NCI-H187 treated with DMSO at 0.1 percent for 48 hours (cell line): ENCODE data around the gene BRICD5.
"Not testable (repeated sequence)": the region's sequence is repeated elsewhere in the genome, so short reads cannot be mapped to it uniquely, and the experiment has no call there.

Experiments
- DNase-seq: peaks from one replicate; lab custom pipeline; 2025; lab: John Stamatoyannopoulos, UW

BRICD5 gene

GRCh38 chr16:2223221-2223941, 12.7 kb upstream of the BRICD5 start, which contains the start of gene E4F1:
TSS of gene E4F1 (plus strand) at chr16:2223591. CDS start at chr16:2223614, 23 bp downstream.
- DNase-seq = peak; percentile 100

GRCh38 chr16:2216330-2216729, 5.7 kb upstream of the BRICD5 start:
- DNase-seq = no peak

GRCh38 chr16:2214719-2214968, 4.0 kb upstream of the BRICD5 start, which contains the start of gene PGP:
TSS of gene PGP (minus strand) at chr16:2214840. CDS start at chr16:2214777, 63 bp downstream.
- DNase-seq = no peak

GRCh38 chr16:2213817-2214718, 3.4 kb upstream of the BRICD5 start:
- no peak for DNase-seq

GRCh38 chr16:2212362-2213324, 2.0 kb upstream of the BRICD5 start:
- DNase-seq = no peak

- no peak for DNase-seq
Observed at GRCh38 chr16:2211923-2212347, 1.3 kb upstream of the BRICD5 start.

GRCh38 chr16:2210009-2210332, 692 bp downstream of the BRICD5 start:
- DNase-seq = no peak

- DNase-seq = no peak
Observed at GRCh38 chr16:2209258-2210008, 1.2 kb downstream of the BRICD5 start.

GRCh38 chr16:2208772-2209171, 1.9 kb downstream of the BRICD5 start:
- DNase-seq = no peak

- DNase-seq = no peak
Observed at GRCh38 chr16:2208308-2208707, 2.4 kb downstream of the BRICD5 start.

- no peak for DNase-seq
Observed at GRCh38 chr16:2207872-2208271, 2.8 kb downstream of the BRICD5 start.

- DNase-seq = no peak
Observed at GRCh38 chr16:2206780-2207433, 3.8 kb downstream of the BRICD5 start.

- no peak for DNase-seq
Observed at GRCh38 chr16:2206420-2206779, 4.3 kb downstream of the BRICD5 start.

- no peak for DNase-seq
Observed at GRCh38 chr16:2205967-2206313, 4.7 kb downstream of the BRICD5 start.

GRCh38 chr16:2205104-2205966, 5.3 kb downstream of the BRICD5 start, which contains the start of gene MLST8:
TSS of gene MLST8 (plus strand) at chr16:2205454. CDS start at chr16:2206086, 632 bp downstream.
- no peak for DNase-seq

- no peak for DNase-seq
Observed at GRCh38 chr16:2204416-2205103, 6.1 kb downstream of the BRICD5 start.

- DNase-seq = not testable (repeated sequence)
Observed at GRCh38 chr16:2203119-2203688, 7.5 kb downstream of the BRICD5 start.

GRCh38 chr16:2200313-2200712, 10.3 kb downstream of the BRICD5 start:
- DNase-seq = no peak

- DNase-seq = no peak
Observed at GRCh38 chr16:2199621-2200139, 11.0 kb downstream of the BRICD5 start.
